Adrenal gland (tissue), 5 donors: ENCODE measurements around the gene LMAN1L.

Experiments used
- CTCF ChIP-seq, 6 experiments: fragments of 450-650 bp in 4 of 6; fragments of 200-600 bp in 2 of 6; sonication (generic) in 1 of 6; IDR thresholded peaks; 1 replicate in 5 of 6; 2 replicates in 1 of 6; pipeline versions ENCODE4 v1.5.1 to v1.8.0; 2016 to 2021; ENCODE audit warnings: antibody characterized with exemption in 6 of 6, mild to moderate bottlenecking in 2 of 6, moderate library complexity in 1 of 6
- POLR2A ChIP-seq, 2 donors: fragments of 450-650 bp; IDR thresholded peaks; one replicate each; pipeline ENCODE4 v1.6.1; 2017; ENCODE audit warnings: antibody characterized with exemption in 2 of 2, mild to moderate bottlenecking in 2 of 2, moderate library complexity in 1 of 2
- donor health status: DM: no; HTN: no; CAD: no.

GRCh38 chr15:74775894-74776293 is 36.7 kb upstream of the LMAN1L start:
- TF ChIP-seq POLR2A (IDR thresholded peaks at IDR 0.05) (no peak), CTCF (IDR thresholded peaks at IDR 0.05) (no peak)
